ENCODE data around the gene SCRG1.

DNA sequence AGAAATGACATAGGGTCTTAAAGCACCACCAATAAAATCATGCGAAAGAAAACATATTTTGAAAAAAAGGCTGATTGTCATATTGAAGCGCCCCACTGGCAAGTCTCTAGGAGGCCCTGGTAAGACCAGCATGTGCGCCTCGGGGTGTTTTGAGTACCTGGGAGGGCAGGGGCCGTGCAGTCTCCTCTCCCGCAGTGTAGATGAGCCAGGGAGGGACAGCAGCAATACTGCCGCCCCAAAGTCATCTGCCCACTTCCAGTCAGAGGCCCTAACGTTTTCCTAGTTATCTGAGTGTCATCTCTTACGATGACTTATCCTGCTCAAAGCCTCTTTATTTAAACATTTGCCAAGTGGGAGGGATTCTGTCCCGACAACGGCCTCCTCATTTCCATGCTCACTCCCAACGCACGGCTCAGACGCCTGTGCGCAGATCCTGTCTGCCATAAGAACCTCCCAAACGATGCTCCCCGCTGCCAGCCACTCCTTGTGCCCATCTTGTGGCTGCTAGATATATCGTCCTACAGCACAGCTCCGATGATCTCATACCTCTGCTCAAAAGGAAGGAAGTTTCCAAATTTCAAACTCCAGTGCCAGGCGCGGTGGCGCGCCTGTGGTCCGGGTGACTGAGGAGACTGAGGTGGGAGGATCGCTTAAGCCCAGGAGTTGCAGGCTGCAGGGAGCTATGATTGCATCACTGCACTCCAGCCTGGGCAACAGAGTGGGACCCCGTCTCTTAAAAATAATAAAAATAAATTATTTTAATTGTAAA lies 17.2 kb upstream of the SCRG1 start:
- no peak for TF ChIP-seq JUN (IDR thresholded peaks at IDR 0.05; ENCODE audit: borderline replicate concordance, insufficient read depth, insufficient read length, low read depth)
- TF ChIP-seq, protein P1, sequence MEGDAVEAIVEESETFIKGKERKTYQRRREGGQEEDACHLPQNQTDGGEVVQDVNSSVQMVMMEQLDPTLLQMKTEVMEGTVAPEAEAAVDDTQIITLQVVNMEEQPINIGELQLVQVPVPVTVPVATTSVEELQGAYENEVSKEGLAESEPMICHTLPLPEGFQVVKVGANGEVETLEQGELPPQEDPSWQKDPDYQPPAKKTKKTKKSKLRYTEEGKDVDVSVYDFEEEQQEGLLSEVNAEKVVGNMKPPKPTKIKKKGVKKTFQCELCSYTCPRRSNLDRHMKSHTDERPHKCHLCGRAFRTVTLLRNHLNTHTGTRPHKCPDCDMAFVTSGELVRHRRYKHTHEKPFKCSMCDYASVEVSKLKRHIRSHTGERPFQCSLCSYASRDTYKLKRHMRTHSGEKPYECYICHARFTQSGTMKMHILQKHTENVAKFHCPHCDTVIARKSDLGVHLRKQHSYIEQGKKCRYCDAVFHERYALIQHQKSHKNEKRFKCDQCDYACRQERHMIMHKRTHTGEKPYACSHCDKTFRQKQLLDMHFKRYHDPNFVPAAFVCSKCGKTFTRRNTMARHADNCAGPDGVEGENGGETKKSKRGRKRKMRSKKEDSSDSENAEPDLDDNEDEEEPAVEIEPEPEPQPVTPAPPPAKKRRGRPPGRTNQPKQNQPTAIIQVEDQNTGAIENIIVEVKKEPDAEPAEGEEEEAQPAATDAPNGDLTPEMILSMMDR (IDR thresholded peaks at IDR 0.05; ENCODE audit: extremely low read depth in 1 of 2, insufficient read depth in 1 of 2, low read depth in 1 of 2, low read length in 2 of 2) = no peak
- TF ChIP-seq EZH2 (IDR thresholded peaks at IDR 0.05; ENCODE audit: borderline replicate concordance, low read depth, low read length, severe bottlenecking) = no peak
- TF ChIP-seq MYC (IDR thresholded peaks at IDR 0.05; ENCODE audit: low read depth, low read length) = no peak
- no peak for TF ChIP-seq POLR2A (IDR thresholded peaks at IDR 0.05; ENCODE audit: low read depth, low read length)
- no peak for TF ChIP-seq POLR2AphosphoS5 (IDR thresholded peaks at IDR 0.05; ENCODE audit: insufficient read depth, low read depth, low read length)
- TF ChIP-seq MAX (IDR thresholded peaks at IDR 0.05; ENCODE audit: insufficient read depth, insufficient read length) = no peak
- no peak for TF ChIP-seq FOS (IDR thresholded peaks at IDR 0.05; ENCODE audit: borderline replicate concordance, insufficient read depth, low read length)
- no peak for TF ChIP-seq GATA2 (IDR thresholded peaks at IDR 0.05; ENCODE audit: insufficient read depth, insufficient read length, low read depth, low read length)

Measured in endothelial cell of umbilical vein (primary cell).